Aorta (tissue), 5 donors: ENCODE measurements around the gene KDELR3. TPM values are rescaled to one million over a fixed set of nuclear protein-coding genes. Genes with fewer than 3 reads are reported as not detected.
A peak's percentile ranks its signal among the peaks of the same experiment; 100 is the strongest.

Experiments
- ATAC-seq: fragments of 200-7000 bp; cut with Tn5 transposase; one replicate; pipeline ENCODE4 v1.9.1; 2022; ENCODE audit warnings: moderate library complexity; ENCODE audit not compliant: low FRiP score
- DNase-seq, 2 donors: peaks; one replicate each; pipeline ENCODE4 v3.0.0-alpha.2; 2020
- H3K27ac ChIP-seq, 2 donors: one replicate each; pipeline ENCODE4 v1.5.1; 2013; ENCODE audit warnings: low read length in 2 of 2, mild to moderate bottlenecking in 2 of 2, moderate library complexity in 2 of 2, control low read depth in 1 of 2, inconsistent platforms in 1 of 2, low read depth in 1 of 2
- H3K27me3 ChIP-seq, 2 donors: one replicate each; pipeline ENCODE4 v1.6.1; 2013; ENCODE audit warnings: control low read depth in 1 of 2, low read length in 1 of 2, mild to moderate bottlenecking in 1 of 2, moderate library complexity in 1 of 2; ENCODE audit not compliant: insufficient read depth in 2 of 2, control insufficient read depth in 1 of 2
- H3K36me3 ChIP-seq, 2 donors: one replicate each; pipeline ENCODE4 v1.6.1; 2013; ENCODE audit warnings: control low read depth in 1 of 2, low read length in 1 of 2, mild to moderate bottlenecking in 1 of 2; ENCODE audit not compliant: insufficient read depth in 2 of 2, control insufficient read depth in 1 of 2
- H3K4me1 ChIP-seq, 2 donors: one replicate each; pipeline ENCODE4 v1.6.1; 2013; ENCODE audit warnings: low read length in 2 of 2, control low read depth in 1 of 2, mild to moderate bottlenecking in 1 of 2, moderate library complexity in 1 of 2; ENCODE audit not compliant: insufficient read depth in 2 of 2, control insufficient read depth in 1 of 2
- H3K4me3 ChIP-seq, 2 donors: one replicate each; pipeline ENCODE4 v1.5.1; 2013; ENCODE audit warnings: low read length in 2 of 2, control low read depth in 1 of 2, mild to moderate bottlenecking in 1 of 2
- H3K9me3 ChIP-seq: one replicate; pipeline ENCODE4 v1.6.1; 2013; ENCODE audit warnings: mild to moderate bottlenecking, low read length; ENCODE audit not compliant: control insufficient read depth
- WGBS, 2 donors: extraction: QIAGEN DNeasy Blood & Tissue Kit; methylation state at CpG; one replicate each; pipeline ENCODE4 v1.1.7; 2013; 5-methylcytosine and 5-hydroxymethylcytosine counted together
- intact Hi-C, 2 donors: fragments of 100-400 bp; cut with DNase I; formaldehyde crosslinking; loops; one replicate each; pipeline versions ENCODE4 v1.14.2 to v1.15.0; 2022
- polyA plus RNA-seq, 2 donors: library from polyadenylated mRNA; stranded (reverse); fragments of 200-250 nt; gene quantifications; one replicate each; pipeline ENCODE4 v1.2.3, GENCODE V29; 2013
- total RNA-seq, 2 donors: library from RNA; stranded (reverse); fragmentation: NEBNext Ultra II Directional; extraction: Animal tissue kit (Norgen Biotek cat#: 25700); gene quantifications; one replicate each; pipeline ENCODE4 v1.2.1, GENCODE V29; 2021
- donor health status: healthy with polysubstance abuse.
- donor health status: Bipolar disorder and iron deficiency.
- donor health status: DM: no; HTN: no; CAD: no.
- donor health status: DM: no; HTN: no; CAD: no.
- donor health status: DM: yes; HTN: yes; CAD: no.

KDELR3 gene
- total and polyA plus RNA-seq, 4 donors: 12.9 to 25.8 (median 20.8) TPM

GRCh38 chr22:38506118-38506962 is 38.4 kb downstream of the KDELR3 start, which contains the start of gene DDX17:
Gene DDX17 (minus strand): TSS chr22:38506311.
- H3K9me3 ChIP-seq: no peaks in the 10 kb centered on the region
- DNase-seq (peak; percentile 95 to 97), ATAC-seq (peak; percentile 97)
- intact Hi-C loops: loop anchor here (1.0 to 10.0 kb wide), 3 partner anchors 61 to 178 kb away; partner anchors contain the start of genes DMC1 (in 1 of the 2) and TOMM22 (in 1 of the 2)
- H3K4me3 ChIP-seq: peak within 1 kb of the TSS; percentile 59 to 76
- H3K27me3 ChIP-seq: no peaks in the 10 kb centered on the region
- no peaks in the 10 kb centered on the region for H3K36me3 ChIP-seq
- peak within 1 kb of the TSS; percentile 93 to 99 for H3K27ac ChIP-seq
- 1% methylated on average over 79 to 83 of the region's 83 CpGs for WGBS, 2 donors
- H3K4me1 ChIP-seq: no peaks in the 10 kb centered on the region

GRCh38 chr22:38510416-38510970 is 42.6 kb downstream of the KDELR3 start:
- Histone ChIP-seq H3K27me3 (no peaks in the 10 kb centered on the region), H3K36me3 (no peaks in the 10 kb centered on the region), H3K27ac (no peak overlapping the region), H3K4me3 (no peak overlapping the region), H3K9me3 (no peaks in the 10 kb centered on the region), H3K4me1 (no peaks in the 10 kb centered on the region)
- ATAC-seq (no peak), DNase-seq (no peak)
- WGBS, 2 donors: 96 to 99% methylated on average over 5 of the region's 5 CpGs
- intact Hi-C loops: loop anchor here in 1 of 2 donors (5.0 kb wide), 1 partner anchor 37 kb away; no protein-coding TSS in a partner anchor

GRCh38 chr22:38513063-38513462 is 45.2 kb downstream of the KDELR3 start:
- no peaks in the 10 kb centered on the region for H3K36me3 ChIP-seq
- H3K27ac ChIP-seq: no peak overlapping the region
- no peak overlapping the region for H3K4me3 ChIP-seq
- DNase-seq (no peak), ATAC-seq (no peak)
- WGBS, 2 donors: 89 to 92% methylated on average over 1 of the region's 1 CpG
- no peaks in the 10 kb centered on the region for H3K4me1 ChIP-seq
- intact Hi-C loops: loop anchor here in 1 of 2 donors (5.0 kb wide), 1 partner anchor 34 kb away; no protein-coding TSS in a partner anchor
- H3K9me3 ChIP-seq: no peaks in the 10 kb centered on the region
- H3K27me3 ChIP-seq: no peaks in the 10 kb centered on the region

- 93 to 96% methylated on average over 4 of the region's 4 CpGs for WGBS, 2 donors
- H3K27ac ChIP-seq: no peak overlapping the region
- ATAC-seq (no peak), DNase-seq (no peak)
- no peaks in the 10 kb centered on the region for H3K9me3 ChIP-seq
- no peaks in the 10 kb centered on the region for H3K36me3 ChIP-seq
- H3K4me1 ChIP-seq: no peaks in the 10 kb centered on the region
- no peak overlapping the region for H3K4me3 ChIP-seq
- intact Hi-C loops: no loop called here
- no peaks in the 10 kb centered on the region for H3K27me3 ChIP-seq
Observed at GRCh38 chr22:38518620-38519019, 50.7 kb downstream of the KDELR3 start.

- H3K4me1 ChIP-seq: no peaks in the 10 kb centered on the region
- no peak for ATAC-seq
- H3K9me3 ChIP-seq: no peaks in the 10 kb centered on the region
- no peaks in the 10 kb centered on the region for H3K27me3 ChIP-seq
- no peak for DNase-seq
- 96 to 98% methylated on average over 2 of the region's 2 CpGs for WGBS, 2 donors
- H3K36me3 ChIP-seq: no peaks in the 10 kb centered on the region
- H3K4me3 ChIP-seq: no peak overlapping the region
- no peak overlapping the region for H3K27ac ChIP-seq
- intact Hi-C loops: no loop called here
Observed at GRCh38 chr22:38519453-38520250, 51.8 kb downstream of the KDELR3 start.

GRCh38 chr22:38523029-38523428 is 55.1 kb downstream of the KDELR3 start:
- no peaks in the 10 kb centered on the region for H3K27me3 ChIP-seq
- no peak overlapping the region for H3K27ac ChIP-seq
- H3K4me3 ChIP-seq: no peak overlapping the region
- WGBS, 2 donors: 87 to 93% methylated on average over 3 of the region's 3 CpGs
- no peaks in the 10 kb centered on the region for H3K9me3 ChIP-seq
- no peaks in the 10 kb centered on the region for H3K4me1 ChIP-seq
- ATAC-seq: no peak
- H3K36me3 ChIP-seq: no peaks in the 10 kb centered on the region
- no peak for DNase-seq
- intact Hi-C loops: no loop called here

GRCh38 chr22:38523479-38523878 is 55.6 kb downstream of the KDELR3 start:
- Histone ChIP-seq H3K27ac (no peak overlapping the region), H3K4me3 (no peak overlapping the region), H3K27me3 (no peaks in the 10 kb centered on the region), H3K36me3 (no peaks in the 10 kb centered on the region), H3K9me3 (no peaks in the 10 kb centered on the region), H3K4me1 (no peaks in the 10 kb centered on the region)
- DNase-seq (no peak), ATAC-seq (no peak)
- intact Hi-C loops: no loop called here
- 94 to 95% methylated on average over 5 of the region's 5 CpGs for WGBS, 2 donors

- no peaks in the 10 kb centered on the region for H3K9me3 ChIP-seq
- H3K4me3 ChIP-seq: no peak overlapping the region
- no peaks in the 10 kb centered on the region for H3K36me3 ChIP-seq
- H3K27me3 ChIP-seq: no peaks in the 10 kb centered on the region
- H3K4me1 ChIP-seq: no peaks in the 10 kb centered on the region
- intact Hi-C loops: no loop called here
- no peak overlapping the region for H3K27ac ChIP-seq
- WGBS, 2 donors: 86 to 88% methylated on average over 3 of the region's 3 CpGs
- ATAC-seq (no peak), DNase-seq (no peak)
Observed at GRCh38 chr22:38524429-38524828, 56.5 kb downstream of the KDELR3 start.
